SK-N-MC (cell line): ENCODE measurements around the gene SIVA1.

Experiments
- DNase-seq: peaks from one replicate; pipeline ENCODE4 v3.0.0-alpha.2; 2011; ENCODE audit warnings: low read depth, low spot score
- H3K27ac ChIP-seq: fragments of 200-600 bp; sonication (generic); 2 replicates; pipeline ENCODE4 v1.5.1; 2016; ENCODE audit warnings: mixed run types
- H3K36me3 ChIP-seq: fragments of 200-600 bp; sonication (generic); 2 replicates; pipeline ENCODE4 v1.6.1; 2017; ENCODE audit warnings: antibody characterized with exemption, low read length, mixed read lengths; ENCODE audit not compliant: insufficient read depth
- H3K4me3 ChIP-seq: fragments of 200-600 bp; sonication (generic); 2 replicates; pipeline ENCODE4 v1.5.1; 2016
- H3K9ac ChIP-seq: fragments of 200-600 bp; sonication (generic); 2 replicates; pipeline ENCODE4 v1.8.0; 2017; ENCODE audit warnings: mixed run types, mixed read lengths; ENCODE audit not compliant: insufficient read length
- H3K9me3 ChIP-seq: fragments of 200-600 bp; sonication (generic); 2 replicates; pipeline ENCODE4 v1.6.1; 2017; ENCODE audit warnings: low read depth, mild to moderate bottlenecking, antibody characterized with exemption, low read length, moderate library complexity, mixed read lengths
- EZH2 ChIP-seq: fragments of 200-600 bp; sonication (generic); IDR thresholded peaks from one replicate; pipeline ENCODE4 v1.6.1; 2017; ENCODE audit warnings: antibody characterized with exemption
- FOXP2 ChIP-seq: optimal IDR thresholded peaks from 2 replicates; pipeline ENCODE3; 2011; ENCODE audit warnings: mild to moderate bottlenecking, moderate library complexity; ENCODE audit not compliant: insufficient read depth; ENCODE audit errors: extremely low read length, control extremely low read depth
- POLR2AphosphoS5 ChIP-seq: IDR thresholded peaks from 2 replicates; pipeline ENCODE4 v1.6.1; 2012; ENCODE audit warnings: mild to moderate bottlenecking, low read depth, low read length, borderline replicate concordance

SIVA1 gene

GRCh38 chr14:104751539-104752422 is 1.2 kb upstream of the SIVA1 start:
- Histone ChIP-seq H3K27ac (peak overlapping the region; percentile 81), H3K4me3 (peak overlapping the region; percentile 92), H3K9ac (peak overlapping the region; percentile 78), H3K9me3 (no peaks in the 10 kb centered on the region), H3K36me3 (peaks cover 8% of the 10 kb centered on the region; the same call in 1 of the 2 replicates)
- no peak for DNase-seq
- TF ChIP-seq EZH2: no peak
- no peak for TF ChIP-seq POLR2AphosphoS5
- TF ChIP-seq FOXP2: no peak

GRCh38 chr14:104752423-104752734 is 568 bp upstream of the SIVA1 start:
- Histone ChIP-seq H3K27ac (peak overlapping the region; percentile 81), H3K9me3 (no peaks in the 10 kb centered on the region), H3K4me3 (peak overlapping the region; percentile 92), H3K36me3 (peaks cover 14% of the 10 kb centered on the region; the same call in 1 of the 2 replicates), H3K9ac (peak overlapping the region; percentile 78)
- TF ChIP-seq POLR2AphosphoS5 (peak; percentile 66; the same call in 1 of the 2 replicates), FOXP2 (no peak)
- DNase-seq: no peak

- TF ChIP-seq EZH2: no peak
- TF ChIP-seq POLR2AphosphoS5: no peak
- TF ChIP-seq FOXP2: no peak
- Histone ChIP-seq H3K4me3 (peak overlapping the region; percentile 92), H3K9ac (peak overlapping the region; percentile 98), H3K27ac (no peak overlapping the region; the same call in 1 of the 2 replicates), H3K36me3 (peaks cover 16% of the 10 kb centered on the region; the same call in 1 of the 2 replicates), H3K9me3 (no peaks in the 10 kb centered on the region)
- DNase-seq: no peak
Measured at GRCh38 chr14:104753528-104754212, 723 bp downstream of the SIVA1 start.

GRCh38 chr14:104754213-104754851 is 1.4 kb downstream of the SIVA1 start:
- peaks cover 23% of the 10 kb centered on the region; the same call in 1 of the 2 replicates for H3K36me3 ChIP-seq
- H3K9ac ChIP-seq: peak overlapping the region; percentile 98
- peak overlapping the region; percentile 92 for H3K4me3 ChIP-seq
- H3K9me3 ChIP-seq: no peaks in the 10 kb centered on the region
- no peak overlapping the region for H3K27ac ChIP-seq
- no peak for DNase-seq
- TF ChIP-seq EZH2 (no peak), FOXP2 (no peak), POLR2AphosphoS5 (no peak)

GRCh38 chr14:104755621-104756020 is 2.7 kb downstream of the SIVA1 start:
- Histone ChIP-seq H3K9ac (no peak overlapping the region), H3K4me3 (no peak overlapping the region), H3K9me3 (no peaks in the 10 kb centered on the region), H3K36me3 (peaks cover 24% of the 10 kb centered on the region; the same call in 1 of the 2 replicates), H3K27ac (no peak overlapping the region)
- DNase-seq: no peak
- TF ChIP-seq POLR2AphosphoS5 (no peak), EZH2 (no peak), FOXP2 (no peak)

- Histone ChIP-seq H3K36me3 (peaks cover 24% of the 10 kb centered on the region; the same call in 1 of the 2 replicates), H3K9me3 (no peaks in the 10 kb centered on the region), H3K27ac (no peak overlapping the region), H3K4me3 (no peak overlapping the region), H3K9ac (no peak overlapping the region)
- no peak for TF ChIP-seq FOXP2
- no peak for TF ChIP-seq EZH2
- no peak for TF ChIP-seq POLR2AphosphoS5
- DNase-seq: no peak
Measured at GRCh38 chr14:104756477-104757237, 3.7 kb downstream of the SIVA1 start.

- TF ChIP-seq FOXP2: no peak
- no peak for TF ChIP-seq POLR2AphosphoS5
- TF ChIP-seq EZH2: no peak
- Histone ChIP-seq H3K27ac (no peak overlapping the region), H3K36me3 (peaks cover 24% of the 10 kb centered on the region; the same call in 1 of the 2 replicates), H3K4me3 (no peak overlapping the region), H3K9ac (no peak overlapping the region), H3K9me3 (no peaks in the 10 kb centered on the region)
- DNase-seq: no peak
Measured at GRCh38 chr14:104757238-104757585, 4.3 kb downstream of the SIVA1 start.
